ENCODE results near the gene FIBP. TPM values are rescaled to one million over a fixed set of nuclear protein-coding genes. Genes with fewer than 3 reads are reported as not detected.

FIBP gene
- total RNA-seq, 1 experiment from 2014 or later, result 93.1 TPM

Other genes starting within 250 kb of the FIBP start
- gene RELA, start 225.6 kb downstream of the FIBP start, total RNA-seq (2021), result 26.3 to 35.1 TPM (median 29.0 TPM) in 3 replicates
- gene KAT5, start 176.2 kb downstream of the FIBP start, total RNA-seq (2021), result 44.9 to 56.6 TPM (median 46.0 TPM) in 3 replicates
- 42.1 to 53.0 TPM (median 52.2 TPM) in 3 replicates for gene RNASEH2C, start 167.7 kb downstream of the FIBP start, total RNA-seq (2021)
- 16.5 to 17.7 TPM (median 17.2 TPM) in 3 replicates for gene AP5B1, start 107.5 kb downstream of the FIBP start, total RNA-seq (2021)
- gene OVOL1, start 101.4 kb downstream of the FIBP start, total RNA-seq (2021), result 6.8 to 7.7 TPM (median 7.7 TPM) in 3 replicates
- gene SNX32, start 54.5 kb downstream of the FIBP start, total RNA-seq (2021), result 2.2 to 3.4 TPM (median 2.9 TPM) in 3 replicates
- 1,014 to 1,073 TPM (median 1,031 TPM) in 3 replicates for gene CFL1, start 30.3 kb downstream of the FIBP start, total RNA-seq (2021)
- 44.9 to 45.9 TPM (median 45.1 TPM) in 3 replicates for gene MUS81, start 28.0 kb downstream of the FIBP start, total RNA-seq (2021)
- gene EFEMP2, start 15.7 kb downstream of the FIBP start, total RNA-seq (2021), result 14.2 to 17.9 TPM (median 17.8 TPM) in 3 replicates
- gene CTSW, start 8.6 kb downstream of the FIBP start, total RNA-seq (2021), result 0.18 TPM in 1 of 3 replicates, not detected in the others
- gene CCDC85B, start 2.2 kb upstream of the FIBP start, total RNA-seq (2021), result 52.7 to 55.3 TPM (median 53.0 TPM) in 3 replicates
- 16.3 to 20.5 TPM (median 17.1 TPM) in 3 replicates for gene FOSL1, start 11.9 kb upstream of the FIBP start, total RNA-seq (2021)
- 28.5 to 31.9 TPM (median 30.6 TPM) in 3 replicates for gene C11orf68, start 30.6 kb upstream of the FIBP start, total RNA-seq (2021)
- 111 to 129 TPM (median 114 TPM) in 3 replicates for gene DRAP1, start 31.0 kb upstream of the FIBP start, total RNA-seq (2021)
- 3.4 to 4.5 TPM (median 4.1 TPM) in 3 replicates for gene TSGA10IP, start 57.0 kb upstream of the FIBP start, total RNA-seq (2021)
- gene SART1, start 73.3 kb upstream of the FIBP start, total RNA-seq (2021), result 52.3 to 57.0 TPM (median 52.5 TPM) in 3 replicates
- gene EIF1AD, start 113.7 kb upstream of the FIBP start, total RNA-seq (2021), result 29.7 to 37.6 TPM (median 32.6 TPM) in 3 replicates
- gene BANF1, start 114.0 kb upstream of the FIBP start, total RNA-seq (2021), result 269 to 314 TPM (median 310 TPM) in 3 replicates
- 0.72 to 2.7 TPM (median 1.9 TPM) in 3 replicates for gene CST6, start 123.5 kb upstream of the FIBP start, total RNA-seq (2021)
- not detected in 3 replicates for gene CATSPER1, start 138.0 kb upstream of the FIBP start, total RNA-seq (2021)
- gene GAL3ST3, start 160.7 kb upstream of the FIBP start, total RNA-seq (2021), result 21.3 to 22.6 TPM (median 21.6 TPM) in 3 replicates
- gene SF3B2, start 163.9 kb upstream of the FIBP start, total RNA-seq (2021), result 235 to 295 TPM (median 251 TPM) in 3 replicates
- 30.1 to 34.8 TPM (median 30.9 TPM) in 3 replicates for gene PACS1, start 181.8 kb upstream of the FIBP start, total RNA-seq (2021)